Activated T-cell treated with anti-CD3 and anti-CD28 coated beads, Interleukin-2, amount 50 U/mL, for 48 hours (primary cell): ENCODE measurements around the gene EID1.
"Not testable (repeated sequence)": the region's sequence is repeated elsewhere in the genome, so short reads cannot be mapped to it uniquely, and the experiment has no call there.

Source experiments
- DNase-seq, 2 experiments: peaks; one replicate each; pipeline ENCODE4 v3.0.0-alpha.2; 2020

Gene EID1

DNA sequence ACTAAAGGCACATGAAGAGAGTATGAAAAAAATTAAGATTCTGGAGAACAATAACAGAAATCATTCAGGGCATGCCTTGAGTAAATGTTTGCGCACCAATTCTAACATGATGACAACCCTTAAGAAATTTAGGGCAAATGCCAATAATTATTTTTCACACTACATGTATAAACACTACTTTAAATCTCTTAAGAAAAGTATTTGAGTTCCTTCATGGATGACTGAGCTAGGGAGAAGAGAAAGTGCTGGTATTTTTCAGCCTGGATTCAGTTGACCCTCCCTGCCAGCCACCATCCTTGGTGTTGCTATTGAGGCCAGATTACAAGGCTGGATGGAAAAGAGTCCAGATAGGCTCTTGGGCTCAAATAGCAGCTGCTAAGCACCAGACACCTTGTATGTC lies 8.0 kb upstream of the EID1 start:
- no peak for DNase-seq

DNA sequence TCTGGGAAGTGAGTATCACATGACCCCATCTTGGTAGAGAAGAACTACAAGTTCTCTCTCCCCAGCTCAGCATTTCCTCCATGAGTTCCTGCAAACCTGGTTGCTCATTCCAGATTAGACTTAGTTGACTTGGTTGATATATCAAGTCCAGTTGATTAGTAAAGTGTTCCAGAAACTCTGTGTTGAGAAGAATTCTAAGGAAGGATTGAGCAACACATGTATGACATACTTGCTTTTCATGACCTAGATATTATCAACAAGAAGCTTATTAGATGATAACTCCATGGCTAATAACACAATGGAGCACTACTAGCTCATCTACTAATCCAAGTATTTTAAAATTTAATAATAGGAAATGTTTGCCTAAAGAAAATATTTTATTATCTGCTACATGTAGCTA lies 6.4 kb upstream of the EID1 start:
- no peak for DNase-seq

DNA sequence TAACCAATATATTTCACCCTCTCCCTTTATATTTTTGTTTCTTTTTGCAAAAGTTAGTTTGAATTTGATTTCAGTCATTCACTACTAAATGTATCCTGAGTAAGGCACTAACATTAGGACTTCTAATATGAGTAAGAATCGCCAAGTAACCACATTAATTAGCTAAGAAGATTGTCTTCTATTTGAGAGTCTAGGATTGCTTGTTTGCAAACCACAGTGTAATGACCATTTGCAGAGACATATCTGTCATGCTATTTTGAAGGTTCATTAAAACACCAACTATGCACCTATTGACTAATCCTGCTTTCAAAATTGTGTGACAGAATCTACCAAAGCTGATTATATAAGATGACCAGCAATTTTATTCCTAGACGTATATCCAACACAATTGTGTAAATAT lies 5.3 kb upstream of the EID1 start:
- DNase-seq: no peak

DNA sequence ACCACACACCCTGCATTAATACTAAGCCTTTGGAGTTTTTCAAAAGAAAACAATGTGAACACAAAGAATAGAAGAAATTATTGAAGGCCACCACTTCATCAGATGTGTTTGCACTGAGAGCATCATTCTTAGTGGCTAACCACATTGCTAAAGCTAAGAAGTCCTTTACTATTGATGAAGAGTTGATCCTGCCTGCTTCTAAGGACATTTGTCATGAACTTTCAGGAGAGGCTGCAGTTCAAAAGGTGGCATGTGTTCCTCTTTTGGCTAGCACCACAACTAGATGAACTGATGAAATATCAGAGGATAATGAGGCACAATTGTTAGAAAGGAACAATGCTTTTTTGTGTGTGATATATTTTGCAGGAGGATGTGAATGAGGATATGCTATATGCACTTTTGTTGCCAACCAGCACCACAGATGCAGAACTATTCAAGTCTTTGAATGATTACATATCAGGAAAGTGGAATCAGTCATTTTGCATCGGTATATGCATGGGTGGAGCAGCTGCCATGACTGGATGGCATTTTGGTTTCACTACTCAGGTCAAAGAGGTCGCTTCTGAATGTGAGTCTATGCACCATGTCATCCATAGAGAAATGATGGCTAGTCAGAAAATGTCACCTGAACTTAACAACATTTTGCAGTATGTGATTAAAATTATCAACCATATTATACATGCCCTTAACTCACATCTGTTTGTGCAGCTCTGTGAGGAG lies 2.5 kb upstream of the EID1 start:
- DNase-seq: no peak

DNA sequence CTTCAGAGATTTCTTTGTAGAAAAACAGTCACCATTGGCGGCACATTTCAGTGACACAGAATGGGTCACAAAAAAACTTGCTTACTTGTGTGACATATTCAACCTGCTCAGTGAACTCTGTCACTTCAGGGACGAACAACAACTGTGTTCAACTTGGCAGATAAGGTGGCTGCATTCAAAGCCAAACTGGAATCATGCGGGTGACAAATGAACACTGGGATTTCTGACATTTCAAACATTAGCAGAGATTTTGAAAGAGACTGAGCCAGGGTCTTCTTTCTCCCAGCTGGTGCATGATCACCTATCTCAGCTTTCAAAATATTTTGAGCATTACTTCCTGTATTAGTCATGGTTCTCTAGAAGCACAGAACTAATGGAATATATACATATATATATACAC lies 1.9 kb upstream of the EID1 start:
- DNase-seq: no peak

DNA sequence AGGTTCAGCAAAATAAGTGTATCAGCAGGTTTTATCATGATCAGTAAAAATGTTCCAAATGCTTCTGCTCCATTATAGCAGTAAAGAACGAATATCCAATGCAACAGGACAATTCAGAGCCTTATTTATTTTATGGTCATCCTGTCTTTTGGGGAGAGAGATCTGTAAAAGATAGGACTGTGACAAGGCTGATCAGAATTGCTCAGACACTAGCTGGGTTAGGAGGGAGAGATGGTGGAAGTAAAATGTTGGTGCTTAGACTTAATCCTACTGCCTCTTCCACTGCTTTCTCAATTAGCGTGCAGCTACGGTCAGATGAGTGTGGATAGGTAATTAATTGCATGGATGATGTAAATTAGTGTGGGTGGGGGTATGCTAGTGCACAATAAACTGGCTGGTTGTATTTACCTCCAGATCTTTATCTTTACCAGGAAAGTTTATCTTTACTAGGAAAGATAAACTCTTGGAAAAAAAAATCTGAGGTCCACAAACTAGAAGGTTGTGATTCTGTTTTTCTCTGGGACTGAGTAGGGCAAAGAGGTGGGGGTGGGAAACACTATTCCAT lies 2.2 kb downstream of the EID1 start:
- DNase-seq: no peak

DNA sequence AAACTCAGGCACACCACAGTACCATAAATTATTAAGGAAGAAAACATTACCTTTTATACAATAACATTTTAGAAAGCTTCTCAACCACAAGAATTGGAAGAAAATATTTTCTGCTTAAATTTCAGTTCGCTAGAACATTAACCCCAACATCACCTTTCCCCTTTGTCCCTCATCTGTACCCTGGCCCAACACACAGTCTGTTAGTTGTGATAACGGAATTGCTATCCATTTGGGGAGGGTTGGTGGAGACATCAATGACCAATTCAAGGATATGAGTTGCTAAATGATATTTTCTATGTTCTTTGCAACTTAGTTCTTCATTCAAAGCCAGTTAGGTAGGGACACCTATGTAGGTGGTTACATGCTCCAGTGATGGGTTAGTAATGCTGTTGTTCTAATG lies 5.8 kb downstream of the EID1 start:
- no peak for DNase-seq

DNA sequence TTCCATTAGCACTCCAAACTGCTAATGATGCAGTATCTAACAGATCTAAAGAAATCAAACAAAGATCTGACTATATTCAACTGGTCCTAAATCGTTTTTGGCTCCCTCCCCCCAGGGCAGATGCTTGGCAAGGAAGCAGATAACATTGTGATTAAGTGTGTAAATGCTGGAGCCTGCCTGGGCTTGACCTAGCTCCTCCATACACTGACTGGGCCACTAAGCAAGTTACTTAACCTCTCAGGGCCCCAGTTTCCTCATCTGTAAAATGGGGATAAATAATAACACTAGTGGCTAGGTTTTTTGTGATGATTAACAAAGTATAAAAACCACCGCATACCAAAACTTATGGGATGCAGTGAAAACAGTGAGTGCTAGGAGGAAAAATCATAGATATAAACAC lies 9.2 kb downstream of the EID1 start:
- DNase-seq: no peak

DNA sequence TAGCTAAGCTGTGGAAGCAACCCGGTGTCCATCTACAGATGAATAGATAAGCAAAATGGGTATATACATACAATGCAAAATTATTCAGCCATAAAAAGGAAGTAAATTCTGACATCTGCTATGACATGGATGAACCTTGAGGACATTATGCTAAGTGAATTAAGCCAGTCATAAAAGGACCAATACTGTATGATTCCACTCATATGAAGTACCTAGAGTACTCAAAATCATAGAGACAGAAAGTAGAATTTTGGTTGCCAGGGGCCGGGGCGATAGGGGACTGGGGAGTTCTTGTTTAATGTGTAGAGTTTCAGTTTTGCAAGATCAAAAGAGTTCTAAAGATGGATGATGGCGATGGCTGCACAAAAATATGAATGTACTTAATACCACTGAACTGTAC lies 10.3 kb downstream of the EID1 start:
- peak; percentile 49 to 58 for DNase-seq

DNA sequence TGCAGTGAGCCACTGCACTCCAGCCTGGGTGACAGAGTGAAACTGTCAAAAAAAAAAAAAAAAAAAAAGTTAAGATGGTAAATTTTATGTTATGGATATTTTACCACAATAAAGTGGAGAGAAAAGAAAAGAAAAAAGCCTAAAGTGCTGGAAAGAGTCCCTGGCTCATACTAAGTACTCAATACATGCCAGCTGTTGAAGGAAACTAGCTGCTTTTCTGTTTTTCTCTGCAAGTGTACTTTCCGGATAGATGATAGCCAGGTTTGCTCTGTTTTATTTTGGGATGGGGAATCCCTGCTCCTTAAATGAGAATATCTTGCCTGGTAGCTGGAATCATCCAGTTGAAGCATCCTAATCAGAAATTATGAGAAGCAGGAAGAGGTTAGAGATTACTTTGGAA lies 10.9 kb downstream of the EID1 start:
- DNase-seq: no peak

DNA sequence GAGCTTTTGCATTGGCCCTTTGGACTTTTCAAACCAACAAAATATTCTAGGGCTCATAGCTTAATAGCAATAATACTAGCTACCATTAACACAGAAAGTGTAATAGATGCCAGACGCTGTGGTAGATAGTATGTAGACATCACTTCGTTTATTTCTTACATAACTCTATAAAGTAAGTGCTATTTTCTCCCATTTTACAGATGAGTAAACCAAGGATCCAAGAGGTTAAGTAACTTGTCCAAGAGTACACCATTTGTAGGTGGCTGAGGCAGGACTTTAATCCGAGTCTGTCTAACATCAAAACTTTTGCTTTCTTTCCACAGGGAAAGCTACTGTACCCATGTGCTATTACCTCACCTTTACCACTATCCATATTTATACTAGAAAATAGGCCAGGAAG lies 12.0 kb downstream of the EID1 start:
- DNase-seq: no peak

DNA sequence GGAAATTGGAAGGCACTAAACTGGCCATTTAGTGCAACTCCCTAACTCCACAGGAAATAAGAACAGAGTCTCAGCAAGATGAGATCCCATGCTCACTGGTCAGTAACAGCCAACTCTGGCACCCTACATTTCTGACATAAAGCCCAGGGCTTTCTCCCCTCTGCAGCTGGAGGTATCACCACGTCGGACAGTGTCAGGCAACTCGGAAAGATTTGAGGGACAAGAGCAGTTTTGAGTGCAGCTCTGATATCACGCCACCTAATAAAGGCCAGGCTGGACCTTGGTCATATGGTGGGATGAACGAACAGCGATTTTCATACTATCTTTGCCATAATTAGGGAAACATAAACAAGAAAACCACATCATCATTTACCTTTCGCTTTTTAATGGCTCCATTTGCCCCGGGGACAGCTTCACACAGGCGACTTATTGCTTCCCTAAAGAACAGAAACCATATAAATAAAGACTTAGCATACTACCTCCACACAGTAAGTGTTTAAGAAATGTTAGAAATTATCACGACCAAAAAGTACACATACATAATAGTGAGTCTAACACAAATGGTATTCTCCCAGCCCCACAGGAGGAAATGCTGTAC lies 12.5 kb downstream of the EID1 start:
- no peak for DNase-seq

DNA sequence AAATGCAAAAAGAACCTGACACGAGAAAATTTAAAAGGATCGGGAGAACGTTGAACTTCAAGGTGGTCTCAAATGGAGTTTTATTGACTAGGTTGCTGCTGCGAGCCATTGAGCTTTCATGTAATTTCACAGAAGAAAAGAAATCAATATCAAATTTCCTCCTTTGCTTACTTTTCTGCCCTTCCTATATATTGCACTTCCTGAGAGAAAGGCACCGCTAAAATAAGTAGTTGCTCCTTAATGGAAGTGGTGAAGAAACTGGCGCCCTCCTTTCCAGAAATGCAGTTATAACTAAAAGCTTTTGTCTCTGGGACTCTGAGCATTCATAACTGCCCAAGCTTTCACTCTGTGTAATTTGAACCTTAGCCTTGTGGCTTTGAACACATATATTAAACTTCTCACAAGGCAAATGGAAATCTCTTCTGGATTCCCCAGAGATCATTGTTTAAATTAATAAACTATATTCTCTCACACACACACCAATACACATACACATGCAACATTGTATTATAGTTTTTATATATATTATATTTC lies 13.4 kb downstream of the EID1 start:
- no peak for DNase-seq

DNA sequence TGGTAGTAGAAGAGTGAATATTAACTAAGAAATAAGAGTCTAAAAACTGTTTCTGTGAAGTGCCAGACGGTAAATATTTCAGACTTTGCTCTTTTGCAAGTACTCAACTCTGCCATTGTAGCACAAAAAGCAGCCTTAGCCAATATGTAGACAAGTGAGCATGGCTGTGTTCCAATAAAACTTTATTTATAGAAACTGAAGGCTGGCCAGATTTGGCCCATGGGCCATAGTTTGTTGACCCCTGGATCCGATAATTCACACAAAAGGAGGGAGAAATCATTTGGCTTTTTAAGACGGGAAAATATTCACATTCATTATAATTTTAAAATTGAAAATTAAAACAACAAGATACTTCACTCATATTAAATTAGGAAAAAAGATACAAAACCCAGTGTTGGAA lies 15.4 kb downstream of the EID1 start:
- no peak for DNase-seq

DNA sequence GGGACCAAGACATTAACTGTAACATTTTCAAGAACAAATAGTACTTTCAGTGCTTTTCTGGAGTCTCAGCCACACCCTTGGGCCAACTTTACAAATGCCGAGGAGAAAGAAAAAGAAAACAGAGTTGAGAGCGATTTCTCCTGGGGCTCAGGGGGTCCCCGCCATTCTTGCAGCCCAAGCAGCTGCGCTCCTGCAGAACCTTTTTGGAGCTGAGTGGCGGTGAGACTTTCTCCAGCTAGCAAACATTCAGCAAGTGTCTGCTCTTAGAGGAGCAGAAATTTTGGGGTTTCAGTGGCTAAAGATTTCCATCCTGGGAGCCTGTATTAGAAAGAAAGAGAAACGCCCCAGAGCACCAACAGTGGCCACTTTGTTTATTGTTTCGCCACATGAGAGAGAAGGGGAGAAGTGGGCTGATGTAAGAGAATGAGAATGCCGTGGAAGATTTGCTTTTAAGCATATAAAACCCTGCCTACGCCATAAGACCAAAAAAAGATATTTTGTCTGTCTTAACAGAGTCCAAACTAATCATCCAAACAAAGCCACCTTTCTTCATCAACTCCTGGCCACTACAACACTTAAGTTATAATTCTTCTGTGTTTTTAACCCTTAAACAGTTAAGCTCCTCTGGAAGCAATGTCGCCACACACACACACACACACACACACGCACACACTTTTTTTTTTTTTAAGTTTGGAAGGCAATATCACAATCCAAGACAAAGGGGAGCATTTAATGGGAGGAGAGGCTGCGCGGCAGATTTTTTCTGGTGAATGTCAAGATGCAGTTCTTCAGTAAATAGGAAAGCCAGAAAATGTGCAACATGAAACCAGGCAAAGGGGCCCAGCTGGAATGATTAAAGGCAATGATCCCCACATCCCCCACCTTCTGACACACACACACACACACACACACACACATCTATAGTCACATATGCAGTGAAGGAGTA lies 19.2 kb downstream of the EID1 start:
- no peak for DNase-seq

DNA sequence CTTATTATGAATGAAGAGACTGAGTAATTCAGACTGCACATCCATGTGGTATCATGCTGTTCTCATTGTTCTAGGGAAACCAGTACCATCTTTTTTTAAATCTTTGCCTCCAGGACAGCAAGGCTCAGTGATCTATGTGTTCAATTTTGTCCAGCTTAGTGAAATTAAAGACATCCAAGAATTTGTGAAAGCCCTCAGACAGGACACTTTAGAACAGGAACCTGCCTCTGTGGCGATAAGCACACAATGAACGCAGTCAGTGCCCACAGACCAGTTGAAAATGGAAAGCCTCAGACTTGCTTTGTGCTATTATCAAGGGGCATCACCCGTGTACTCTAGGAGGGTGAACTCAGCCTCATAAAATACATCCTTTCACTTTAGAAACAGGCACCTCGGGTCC lies 20.1 kb downstream of the EID1 start:
- DNase-seq: no peak

DNA sequence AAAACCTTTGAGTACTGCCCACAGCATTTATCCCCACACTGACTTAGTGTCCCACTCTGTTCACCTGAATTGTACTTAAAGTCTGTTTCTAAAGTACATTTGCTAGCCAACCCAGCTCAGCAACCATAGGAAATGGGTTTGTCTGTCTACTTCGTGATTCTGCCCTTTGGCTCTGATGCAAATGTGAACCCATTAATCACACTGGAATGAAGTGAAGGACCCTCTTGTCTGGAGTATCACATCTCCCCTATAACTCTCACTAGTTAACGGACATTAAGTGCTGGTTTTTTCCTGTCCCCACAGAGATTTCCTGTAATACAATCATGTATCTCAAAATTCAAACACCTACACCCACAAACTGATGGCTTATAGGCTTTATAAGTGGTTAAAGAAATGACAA lies 20.5 kb downstream of the EID1 start:
- no peak for DNase-seq

DNA sequence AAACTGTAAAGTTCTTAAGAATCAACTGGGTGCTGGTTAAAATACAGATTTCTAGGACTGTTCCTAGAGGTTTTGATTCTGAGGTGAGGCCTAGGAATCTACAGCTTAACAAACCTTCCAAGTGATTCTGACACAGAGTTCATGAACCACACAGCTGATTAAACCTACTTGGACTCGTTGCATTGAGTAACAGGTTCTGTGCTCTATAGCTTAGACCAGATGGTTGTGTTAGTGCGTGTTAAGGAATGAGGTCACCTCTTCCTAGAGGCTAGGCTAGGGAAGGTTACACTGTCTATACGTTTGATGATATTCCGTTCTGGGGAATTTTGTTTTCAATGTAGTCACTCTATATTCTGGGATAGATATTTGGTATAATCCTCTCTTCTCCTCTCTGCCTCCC lies 21.9 kb downstream of the EID1 start:
- no peak for DNase-seq

DNA sequence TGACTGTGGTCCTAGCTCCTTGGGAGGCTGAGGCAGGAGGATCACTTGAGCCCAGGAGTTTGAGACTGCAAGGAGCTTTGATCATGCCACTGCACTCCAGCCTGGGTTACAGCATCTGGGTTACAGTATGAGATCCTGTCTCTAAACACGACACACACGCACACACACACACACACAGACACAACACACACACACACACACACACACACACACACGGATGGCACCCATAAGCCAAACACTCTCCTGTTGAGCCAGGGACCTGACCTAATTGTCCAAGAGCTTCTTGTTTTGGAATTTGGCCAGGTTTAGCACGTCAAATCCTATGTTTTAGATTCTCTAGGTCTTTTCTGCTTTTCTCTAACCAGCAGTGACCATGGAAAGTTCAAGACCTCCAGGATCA lies 26.8 kb downstream of the EID1 start:
- DNase-seq: no peak

DNA sequence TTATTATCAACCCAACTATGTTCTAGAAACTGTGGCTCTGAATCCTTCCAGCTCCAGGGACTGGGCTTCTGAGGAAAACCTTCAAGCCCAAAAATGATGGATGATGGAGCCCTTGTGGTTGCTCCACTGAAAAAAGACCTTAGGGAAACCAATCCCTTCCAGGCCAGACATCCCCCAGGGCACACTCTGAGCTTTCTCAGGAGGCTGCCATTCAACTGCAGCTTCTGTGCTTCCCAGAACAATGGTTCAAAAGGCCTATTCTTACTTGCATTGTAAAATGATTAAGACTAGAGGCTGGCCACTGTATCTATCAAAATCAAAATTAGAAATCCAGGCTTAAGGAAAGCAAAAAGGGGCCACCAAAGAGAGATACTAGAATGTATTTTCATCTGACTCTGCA lies 27.3 kb downstream of the EID1 start:
- no peak for DNase-seq

DNA sequence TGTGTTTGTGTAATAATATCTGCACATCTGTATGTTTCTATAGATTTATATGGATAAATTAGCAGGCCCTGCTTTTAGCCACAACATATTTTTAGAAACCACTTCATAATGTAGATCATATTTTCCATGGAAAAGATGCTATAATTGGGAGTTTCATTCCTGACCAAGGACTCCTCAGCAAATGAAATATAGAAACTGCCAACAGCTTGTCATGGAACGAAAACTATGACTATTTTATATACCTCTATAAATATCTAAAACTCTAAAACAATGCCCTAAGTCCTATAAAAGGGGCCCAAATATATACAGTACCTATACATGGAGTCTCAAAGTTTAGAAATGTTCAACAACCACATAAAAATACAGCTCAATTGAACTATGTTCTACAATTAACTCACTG lies 27.9 kb downstream of the EID1 start:
- no peak for DNase-seq

DNA sequence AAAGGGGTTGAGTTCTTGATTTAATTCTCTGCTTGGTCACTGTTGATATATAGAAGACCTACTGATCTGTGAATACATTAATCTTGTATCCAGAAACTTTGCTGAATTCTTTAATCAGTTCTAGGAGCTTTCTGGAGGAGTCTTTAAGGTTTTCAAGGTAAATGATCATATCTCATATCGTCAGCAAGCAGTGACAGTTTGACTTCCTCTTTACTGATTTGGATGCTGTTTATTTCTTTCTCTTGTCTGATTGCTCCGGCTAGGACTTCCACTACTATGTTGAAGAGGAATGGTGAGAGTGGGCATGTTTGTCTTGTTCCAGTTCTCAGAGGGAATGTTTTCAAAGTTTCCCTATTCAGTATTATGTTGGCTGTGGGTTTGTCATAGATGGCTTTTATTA lies 31.4 kb downstream of the EID1 start:
- DNase-seq: not testable (repeated sequence)

DNA sequence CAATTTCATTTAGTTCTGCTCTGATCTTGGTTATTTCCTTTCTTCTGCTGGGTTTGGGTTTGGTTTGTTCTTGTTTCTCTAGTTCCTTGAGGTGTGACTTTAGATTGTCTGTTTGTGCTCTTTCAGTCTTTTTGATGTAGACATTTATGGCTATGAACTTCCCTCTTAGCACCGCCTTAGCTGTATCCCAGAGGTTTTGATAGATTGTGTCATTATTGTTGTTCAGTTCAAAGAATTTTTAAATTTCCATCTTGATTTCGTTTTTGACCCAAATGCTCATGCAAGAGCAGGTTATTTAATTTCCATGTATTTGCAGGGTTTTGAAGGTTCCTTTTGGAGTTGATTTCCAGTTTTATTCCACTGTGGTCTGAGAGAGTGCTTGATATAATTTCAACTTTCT lies 32.6 kb downstream of the EID1 start:
- DNase-seq: not testable (repeated sequence)
